Activated effector memory CD4-positive, alpha-beta T cell treated with anti-CD3 and anti-CD28 coated beads, Interleukin-2, amount 50 U/mL, for 16 hours (primary cell): ENCODE measurements around the gene GPX4.

ENCODE experiments used
- DNase-seq: peaks from one replicate; pipeline ENCODE4 v3.0.0-alpha.2; 2020

Gene GPX4

GRCh38 chr19:1103708-1104310 is at the start of gene GPX4:
GPX4 (plus strand) TSS chr19:1103994; CDS start chr19:1104044, 50 bp downstream.
- DNase-seq = peak; percentile 99

GRCh38 chr19:1054102-1055027 is 49.4 kb upstream of the GPX4 start:
- DNase-seq = no peak

- no peak for DNase-seq
Observed at GRCh38 chr19:1055028-1055425, 48.8 kb upstream of the GPX4 start.

- no peak for DNase-seq
Observed at GRCh38 chr19:1055886-1056620, 47.7 kb upstream of the GPX4 start.

GRCh38 chr19:1057176-1057855 is 46.5 kb upstream of the GPX4 start:
- DNase-seq = peak; percentile 83

GRCh38 chr19:1058112-1058511 is 45.7 kb upstream of the GPX4 start:
- DNase-seq = no peak

GRCh38 chr19:1060689-1061088 is 43.1 kb upstream of the GPX4 start:
- no peak for DNase-seq

GRCh38 chr19:1061987-1062386 is 41.8 kb upstream of the GPX4 start:
- DNase-seq = no peak

GRCh38 chr19:1062387-1063029 is 41.3 kb upstream of the GPX4 start:
- DNase-seq = no peak

GRCh38 chr19:1063030-1063908 is 40.5 kb upstream of the GPX4 start:
- peak; percentile 86 for DNase-seq

GRCh38 chr19:1063909-1064660 is 39.7 kb upstream of the GPX4 start:
- no peak for DNase-seq

- DNase-seq = peak; percentile 90
Observed at GRCh38 chr19:1064661-1065605, 38.9 kb upstream of the GPX4 start.

GRCh38 chr19:1065606-1066109 is 38.1 kb upstream of the GPX4 start:
- DNase-seq = no peak

- no peak for DNase-seq
Observed at GRCh38 chr19:1066251-1066747, 37.5 kb upstream of the GPX4 start.

GRCh38 chr19:1066748-1067340 is 37.0 kb upstream of the GPX4 start, which contains the start of gene ARHGAP45:
ARHGAP45 (plus strand) TSS chr19:1067167; CDS start chr19:1067406, 239 bp downstream.
- DNase-seq = peak; percentile 94

GRCh38 chr19:1067341-1067957 is 36.3 kb upstream of the GPX4 start:
- DNase-seq = peak; percentile 89

GRCh38 chr19:1068009-1069001 is 35.5 kb upstream of the GPX4 start:
- DNase-seq = peak; percentile 87
